ENCODE measurements around the gene ANKH. TPM values are rescaled to one million over a fixed set of nuclear protein-coding genes. Genes with fewer than 3 reads are reported as not detected.

The ANKH gene
- polyA plus RNA-seq, 2 of the 4 experiments (the other 2 are of a cell fraction), result 11.7 to 17.3 TPM

GRCh38 chr5:14732991-14733390, 138.6 kb downstream of the ANKH start:
- 89% methylated on average over 6 of the region's 6 CpGs for WGBS (ENCODE audit: missing lambda C conversion rate)
- FAIRE-seq, result no peak

DNA sequence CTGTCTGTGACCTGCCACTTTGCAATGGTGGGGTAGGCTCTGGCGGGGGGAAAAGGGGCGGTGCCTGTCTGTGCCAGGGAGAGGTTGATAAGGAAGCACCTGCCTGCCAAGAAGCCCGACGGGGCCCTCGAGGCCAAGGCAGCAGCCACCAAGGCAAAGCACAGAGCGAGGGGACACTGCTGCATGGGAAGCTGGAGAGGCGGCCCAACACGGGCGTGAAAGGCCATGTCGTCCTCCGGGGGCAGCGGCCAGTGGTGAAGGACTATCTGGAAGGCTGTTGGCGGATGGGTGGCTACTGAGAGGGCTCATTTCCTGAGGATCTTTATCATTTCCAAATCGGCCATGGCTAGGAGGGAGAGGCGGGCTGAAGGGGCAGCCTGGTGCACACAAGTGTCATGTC, 140.7 kb downstream of the ANKH start:
- ChIA-PET POLR2A (no interaction called here), CTCF (interaction anchor here (2.3 to 3.5 kb wide), 3 partner anchors 10 to 284 kb away, joined by 9 to 18 read pairs (median 16); no protein-coding TSS in a partner anchor)
- TF ChIP-seq EHMT2 (IDR thresholded peaks at IDR 0.05; ENCODE audit: low read depth) (no peak), CHD4 (IDR thresholded peaks at IDR 0.05; ENCODE audit: borderline replicate concordance) (no peak), RAD21 (conservative IDR thresholded peaks at IDR 0.05 in 1 of 2, IDR thresholded peaks at IDR 0.05 in 1 of 2) (no peak), ZNF302 (CRISPR knock-in tag; IDR thresholded peaks at IDR 0.05) (no peak), FOSB (CRISPR knock-in tag; IDR thresholded peaks at IDR 0.05) (no peak), MYC (IDR thresholded peaks at IDR 0.05; ENCODE audit: borderline replicate concordance, low read length) (no peak), EP300 (IDR thresholded peaks at IDR 0.05) (no peak), NPAS2 (CRISPR knock-in tag; IDR thresholded peaks at IDR 0.05; ENCODE audit: borderline replicate concordance) (no peak), SMC3 (IDR thresholded peaks at IDR 0.05) (no peak)
- 88% methylated on average over 15 of the region's 15 CpGs for WGBS (ENCODE audit: missing lambda C conversion rate)
- ATAC-seq (0 out of 6 replicates have a peak, but pooled peaks of 1 of the 2 experiments have one; percentile 22), DNase-seq (ENCODE audit: low read depth in 1 of 2, low spot score in 1 of 2) (no peak), FAIRE-seq (no peak)
- H3K4me2 ChIP-seq, result no peak overlapping the region
- no peaks in the 10 kb centered on the region for H3K4me1 ChIP-seq
- H3K27ac ChIP-seq, result no peak overlapping the region
- no peak overlapping the region for H3K4me3 ChIP-seq
- no peaks in the 10 kb centered on the region for H3K9me3 ChIP-seq

More at GRCh38 chr5:14732991-14733390, 138.6 kb downstream of the ANKH start:
- ChIA-PET CTCF (interaction anchor here (1.7 to 3.5 kb wide), 4 partner anchors 12 to 282 kb away, joined by 5 to 18 read pairs (median 12); no protein-coding TSS in a partner anchor), POLR2A (no interaction called here)
- TF ChIP-seq, protein P1, sequence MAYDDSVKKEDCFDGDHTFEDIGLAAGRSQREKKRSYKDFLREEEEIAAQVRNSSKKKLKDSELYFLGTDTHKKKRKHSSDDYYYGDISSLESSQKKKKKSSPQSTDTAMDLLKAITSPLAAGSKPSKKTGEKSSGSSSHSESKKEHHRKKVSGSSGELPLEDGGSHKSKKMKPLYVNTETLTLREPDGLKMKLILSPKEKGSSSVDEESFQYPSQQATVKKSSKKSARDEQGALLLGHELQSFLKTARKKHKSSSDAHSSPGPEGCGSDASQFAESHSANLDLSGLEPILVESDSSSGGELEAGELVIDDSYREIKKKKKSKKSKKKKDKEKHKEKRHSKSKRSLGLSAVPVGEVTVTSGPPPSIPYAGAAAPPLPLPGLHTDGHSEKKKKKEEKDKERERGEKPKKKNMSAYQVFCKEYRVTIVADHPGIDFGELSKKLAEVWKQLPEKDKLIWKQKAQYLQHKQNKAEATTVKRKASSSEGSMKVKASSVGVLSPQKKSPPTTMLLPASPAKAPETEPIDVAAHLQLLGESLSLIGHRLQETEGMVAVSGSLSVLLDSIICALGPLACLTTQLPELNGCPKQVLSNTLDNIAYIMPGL (CRISPR knock-in tag; IDR thresholded peaks at IDR 0.05; ENCODE audit: borderline replicate concordance), result no peak
- TF ChIP-seq, protein P2, sequence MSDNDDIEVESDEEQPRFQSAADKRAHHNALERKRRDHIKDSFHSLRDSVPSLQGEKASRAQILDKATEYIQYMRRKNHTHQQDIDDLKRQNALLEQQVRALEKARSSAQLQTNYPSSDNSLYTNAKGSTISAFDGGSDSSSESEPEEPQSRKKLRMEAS (IDR thresholded peaks at IDR 0.05), result no peak
- TF ChIP-seq CTCF (IDR thresholded peaks at IDR 0.05) (no peak), POLR2A (IDR thresholded peaks at IDR 0.05; ENCODE audit: low read length) (no peak), KDM5A (IDR thresholded peaks at IDR 0.05) (no peak), CEBPB (IDR thresholded peaks at IDR 0.05) (no peak), GATA3 (IDR thresholded peaks at IDR 0.05; ENCODE audit: borderline replicate concordance) (no peak), RAD21 (conservative IDR thresholded peaks at IDR 0.05 in 1 of 2, IDR thresholded peaks at IDR 0.05 in 1 of 2) (no peak), HOXB13 (CRISPR knock-in tag; IDR thresholded peaks at IDR 0.05; ENCODE audit: low read depth) (no peak), HDAC2 (IDR thresholded peaks at IDR 0.05) (no peak), ZC3H11A (IDR thresholded peaks at IDR 0.05) (no peak), EHMT2 (IDR thresholded peaks at IDR 0.05; ENCODE audit: low read depth) (no peak), RNF2 (IDR thresholded peaks at IDR 0.05; ENCODE audit: borderline replicate concordance, low read depth) (no peak), KDM1A (IDR thresholded peaks at IDR 0.05; ENCODE audit: low read depth) (no peak), MAFK (IDR thresholded peaks at IDR 0.05; ENCODE audit: partially characterized antibody) (no peak), BHLHE40 (IDR thresholded peaks at IDR 0.05; ENCODE audit: low read depth, low read length) (no peak), TFCP2L1 (CRISPR knock-in tag; IDR thresholded peaks at IDR 0.05) (no peak), MAZ (IDR thresholded peaks at IDR 0.05; ENCODE audit: borderline replicate concordance, low read depth, low read length) (no peak), CHD4 (IDR thresholded peaks at IDR 0.05; ENCODE audit: borderline replicate concordance) (no peak)
- TF ChIP-seq, protein P3, sequence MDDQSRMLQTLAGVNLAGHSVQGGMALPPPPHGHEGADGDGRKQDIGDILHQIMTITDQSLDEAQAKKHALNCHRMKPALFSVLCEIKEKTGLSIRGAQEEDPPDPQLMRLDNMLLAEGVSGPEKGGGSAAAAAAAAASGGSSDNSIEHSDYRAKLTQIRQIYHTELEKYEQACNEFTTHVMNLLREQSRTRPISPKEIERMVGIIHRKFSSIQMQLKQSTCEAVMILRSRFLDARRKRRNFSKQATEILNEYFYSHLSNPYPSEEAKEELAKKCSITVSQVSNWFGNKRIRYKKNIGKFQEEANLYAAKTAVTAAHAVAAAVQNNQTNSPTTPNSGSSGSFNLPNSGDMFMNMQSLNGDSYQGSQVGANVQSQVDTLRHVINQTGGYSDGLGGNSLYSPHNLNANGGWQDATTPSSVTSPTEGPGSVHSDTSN (IDR thresholded peaks at IDR 0.05), result no peak
- H3K4me3 ChIP-seq, result no peak overlapping the region
- no peaks in the 10 kb centered on the region for H3K4me1 ChIP-seq
- DNase-seq (ENCODE audit: low read depth in 1 of 2, low spot score in 1 of 2) (no peak), ATAC-seq (no peak)
- no peaks in the 10 kb centered on the region for H3K9me3 ChIP-seq
- no peak overlapping the region for H3K27ac ChIP-seq
- H3K4me2 ChIP-seq, result no peak overlapping the region
